Measurements from ENCODE around the gene RNF138. TPM values are rescaled to one million over a fixed set of nuclear protein-coding genes. Genes with fewer than 3 reads are reported as not detected.

Gene RNF138
- total and polyA plus RNA-seq, 2 of the 8 experiments (the other 6 are each of a cell fraction or from before 2014, with no cell fraction given) = 29.2 to 109 TPM

GRCh38 chr18:32056613-32057358 is 34.9 kb upstream of the RNF138 start (continued):
- TF ChIP-seq POLR2AphosphoS5 (IDR thresholded peaks at IDR 0.05; ENCODE audit: low read depth, low read length) = no peak
- TF ChIP-seq SUZ12 (IDR thresholded peaks at IDR 0.05; ENCODE audit: low read length) = no peak
- TF ChIP-seq RBBP5 (IDR thresholded peaks at IDR 0.05; ENCODE audit: borderline replicate concordance, low read depth, low read length) = no peak
